ENCODE data around the gene SEMA7A. TPM values are rescaled to one million over a fixed set of nuclear protein-coding genes. Genes with fewer than 3 reads are reported as not detected.

SEMA7A gene
- total RNA-seq, 1 donor from 2014 or later: 178 TPM

GRCh38 chr15:74397239-74398068 lies 36.3 kb downstream of the SEMA7A start:
- POLR2A ChIA-PET: interaction anchor here (0.6 to 16.5 kb wide), 18 partner anchors 8 to 1056 kb away, joined by 3 to 563 read pairs (median 6); partner anchors contain the start of genes CSK, SEMA7A and UBL7
- CTCF ChIA-PET: interaction anchor here (1.0 to 5.7 kb wide), 5 partner anchors 12 to 41 kb away, joined by 3 to 67 read pairs (median 6); no protein-coding TSS in a partner anchor

DNA sequence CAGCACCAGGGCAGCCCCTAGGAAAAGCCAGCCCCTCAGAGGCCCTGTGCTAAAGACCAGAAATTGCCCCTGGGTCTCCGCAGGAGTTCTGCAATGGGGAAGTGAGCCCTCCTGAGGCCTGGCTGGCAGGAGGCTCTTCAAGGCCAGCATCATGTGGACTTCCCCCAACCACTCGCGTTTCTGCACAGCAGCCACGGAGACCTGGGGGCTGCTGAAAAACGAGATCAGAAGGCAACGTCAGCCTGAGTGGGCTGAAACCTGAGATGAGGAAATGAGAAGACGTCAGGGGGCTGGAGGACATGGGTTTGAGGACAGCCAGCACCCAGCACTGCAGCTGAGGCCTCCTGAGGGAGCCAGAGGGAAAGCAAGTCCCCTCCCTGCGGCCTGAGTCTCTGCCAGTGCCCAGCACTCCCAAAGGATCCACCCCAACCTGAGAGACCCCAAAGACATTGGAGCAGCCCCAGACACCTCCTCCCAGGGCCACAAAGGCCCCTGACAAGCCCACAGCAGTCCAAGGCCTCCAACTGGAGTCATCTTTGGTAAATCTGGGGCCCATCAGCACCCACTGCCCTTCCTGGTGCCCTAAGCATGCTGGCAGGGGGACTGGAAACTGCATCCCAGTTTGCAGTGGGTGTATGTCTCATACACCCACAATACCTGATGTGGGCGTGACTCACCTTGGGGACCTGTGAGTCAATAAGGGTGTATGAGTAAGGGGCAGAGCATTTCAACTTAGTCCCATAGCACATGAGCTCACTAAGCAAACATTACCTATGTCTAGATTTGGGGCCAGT lies 37.1 kb downstream of the SEMA7A start:
- H3K27ac Mint-ChIP-seq: peak overlapping the region; percentile 99

More at GRCh38 chr15:74397239-74398068, 36.3 kb downstream of the SEMA7A start:
- DNase-seq (peak; percentile 58), ATAC-seq (ENCODE audit: low read depth) (peak; percentile 42)
- no peaks in the 10 kb centered on the region for H3K27me3 Mint-ChIP-seq
- H3K4me1 Mint-ChIP-seq: peaks cover 100% of the 10 kb centered on the region
- intact Hi-C loops (cut with micrococcal nuclease): loop anchor here (2.0 kb wide), 3 partner anchors 63 to 1055 kb away; partner anchors contain the start of gene UBL7
- H3K4me3 Mint-ChIP-seq: peak overlapping the region; percentile 80
- no peak for TF ChIP-seq CTCF (IDR thresholded peaks at IDR 0.05)
- H3K9me3 Mint-ChIP-seq: no peaks in the 10 kb centered on the region
- H3K27ac Mint-ChIP-seq: peak overlapping the region; percentile 99
- no peaks in the 10 kb centered on the region for H3K36me3 Mint-ChIP-seq (ENCODE audit: low read depth)

DNA sequence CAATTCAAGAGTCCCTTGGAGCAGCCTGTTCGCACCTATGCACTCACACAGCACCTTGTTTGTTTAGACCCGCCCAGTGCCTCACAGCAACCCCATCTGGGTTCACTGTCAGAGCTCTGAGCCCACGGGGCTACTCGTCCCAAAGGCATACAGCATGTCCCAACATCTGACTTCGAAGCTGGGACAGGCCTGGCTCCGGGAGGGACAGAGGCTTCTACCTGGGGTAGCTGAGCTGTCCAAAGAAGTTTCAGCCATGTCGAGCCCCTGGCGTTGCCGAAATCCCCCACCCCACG lies 37.7 kb downstream of the SEMA7A start:
- DNase-seq: no peak
- CTCF ChIA-PET: interaction anchor here (0.7 to 5.7 kb wide), 4 partner anchors 13 to 42 kb away, joined by 3 to 67 read pairs (median 6); no protein-coding TSS in a partner anchor
- H3K4me1 Mint-ChIP-seq: peaks cover 100% of the 10 kb centered on the region
- TF ChIP-seq CTCF (IDR thresholded peaks at IDR 0.05): no peak
- peak overlapping the region; percentile 99 for H3K27ac Mint-ChIP-seq
- peak; percentile 7 for ATAC-seq (ENCODE audit: low read depth)
- H3K27me3 Mint-ChIP-seq: no peaks in the 10 kb centered on the region
- intact Hi-C loops (cut with micrococcal nuclease): loop anchor here (1.0 to 2.0 kb wide), 6 partner anchors 8 to 1057 kb away; partner anchors contain the start of gene UBL7
- POLR2A ChIA-PET: interaction anchor here (0.8 to 16.5 kb wide), 17 partner anchors 8 to 394 kb away, joined by 3 to 563 read pairs (median 6); partner anchors contain the start of genes ARID3B, CLK3, CSK and SEMA7A
- H3K4me3 Mint-ChIP-seq: peak overlapping the region; percentile 80
- H3K36me3 Mint-ChIP-seq (ENCODE audit: low read depth): no peaks in the 10 kb centered on the region
- H3K9me3 Mint-ChIP-seq: no peaks in the 10 kb centered on the region

More for the DNA sequence above, 37.1 kb downstream of the SEMA7A start:
- H3K27me3 Mint-ChIP-seq: no peaks in the 10 kb centered on the region
- DNase-seq: peak; percentile 72
- peak overlapping the region; percentile 80 for H3K4me3 Mint-ChIP-seq
- peak; percentile 66 for ATAC-seq (ENCODE audit: low read depth)
- intact Hi-C loops (cut with micrococcal nuclease): loop anchor here (1.0 to 2.0 kb wide), 6 partner anchors 8 to 1056 kb away; partner anchors contain the start of gene UBL7
- CTCF ChIA-PET: interaction anchor here (0.7 to 5.7 kb wide), 6 partner anchors 13 to 42 kb away, joined by 3 to 67 read pairs (median 4); no protein-coding TSS in a partner anchor
- peaks cover 100% of the 10 kb centered on the region for H3K4me1 Mint-ChIP-seq
- POLR2A ChIA-PET: interaction anchor here (0.6 to 16.5 kb wide), 24 partner anchors 7 to 1057 kb away, joined by 3 to 563 read pairs (median 5); partner anchors contain the start of genes ARID3B, CLK3, CSK and SEMA7A
- H3K9me3 Mint-ChIP-seq: no peaks in the 10 kb centered on the region
- H3K36me3 Mint-ChIP-seq (ENCODE audit: low read depth): no peaks in the 10 kb centered on the region
- TF ChIP-seq CTCF (IDR thresholded peaks at IDR 0.05): no peak

- Mint-ChIP-seq H3K27ac (peak overlapping the region; percentile 99), H3K4me1 (peaks cover 100% of the 10 kb centered on the region), H3K4me3 (peak overlapping the region; percentile 80), H3K9me3 (no peaks in the 10 kb centered on the region), H3K27me3 (no peaks in the 10 kb centered on the region), H3K36me3 (ENCODE audit: low read depth) (no peaks in the 10 kb centered on the region)
- ChIA-PET POLR2A (interaction anchor here (0.6 to 16.5 kb wide), 15 partner anchors 8 to 395 kb away, joined by 3 to 563 read pairs (median 6); partner anchors contain the start of genes CLK3, CSK and SEMA7A), CTCF (interaction anchor here (0.7 to 5.7 kb wide), 4 partner anchors 12 to 43 kb away, joined by 3 to 67 read pairs (median 6); no protein-coding TSS in a partner anchor)
- ATAC-seq (ENCODE audit: low read depth) (no peak), DNase-seq (no peak)
- TF ChIP-seq CTCF (IDR thresholded peaks at IDR 0.05): no peak
- intact Hi-C loops (cut with micrococcal nuclease): loop anchor here (1.0 to 2.0 kb wide), 6 partner anchors 9 to 1057 kb away; partner anchors contain the start of gene UBL7
Measured at GRCh38 chr15:74395319-74396145, 38.2 kb downstream of the SEMA7A start.

Data from activated B cell treated with CpG ODN at 0.5 μM for 24 hours (primary cell).